Measurements from ENCODE around the gene ABCC11.

DNA sequence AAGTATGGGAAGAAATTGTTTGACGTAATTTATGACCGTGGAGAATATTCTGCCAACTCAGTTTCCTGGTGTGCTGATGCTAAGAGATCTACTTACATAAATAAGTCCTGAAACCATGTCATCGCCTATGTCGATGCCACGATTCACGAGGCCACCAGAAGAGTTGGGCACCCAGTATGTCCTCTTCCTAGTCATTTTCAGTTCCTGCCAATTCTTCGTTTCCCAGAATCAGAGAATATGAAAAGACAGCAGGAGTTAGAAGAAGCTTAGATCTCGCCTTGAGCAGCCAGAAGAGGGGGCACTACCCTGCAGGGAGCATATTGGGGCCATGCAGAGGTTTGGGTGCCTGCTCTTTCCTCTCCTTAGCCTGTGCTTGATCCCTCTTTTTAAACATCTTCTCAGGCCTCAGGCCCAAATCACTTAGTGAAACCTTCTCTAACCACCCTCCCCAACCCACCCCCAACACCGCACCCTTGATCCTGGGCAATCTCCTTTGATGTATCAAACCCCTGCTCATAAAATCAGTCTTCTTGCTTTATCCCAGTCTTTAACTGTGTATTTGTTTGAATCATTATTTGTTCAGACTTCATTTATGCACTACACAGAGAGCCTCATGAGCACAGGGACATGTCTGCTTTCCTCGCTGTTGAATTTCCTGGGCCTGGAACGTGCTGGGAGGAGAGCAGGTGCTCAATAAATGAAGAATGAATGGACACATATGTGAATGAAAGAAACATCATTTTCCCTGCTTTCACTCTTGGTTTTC is 15.4 kb downstream of the ABCC11 start:
- TF ChIP-seq, protein P1, sequence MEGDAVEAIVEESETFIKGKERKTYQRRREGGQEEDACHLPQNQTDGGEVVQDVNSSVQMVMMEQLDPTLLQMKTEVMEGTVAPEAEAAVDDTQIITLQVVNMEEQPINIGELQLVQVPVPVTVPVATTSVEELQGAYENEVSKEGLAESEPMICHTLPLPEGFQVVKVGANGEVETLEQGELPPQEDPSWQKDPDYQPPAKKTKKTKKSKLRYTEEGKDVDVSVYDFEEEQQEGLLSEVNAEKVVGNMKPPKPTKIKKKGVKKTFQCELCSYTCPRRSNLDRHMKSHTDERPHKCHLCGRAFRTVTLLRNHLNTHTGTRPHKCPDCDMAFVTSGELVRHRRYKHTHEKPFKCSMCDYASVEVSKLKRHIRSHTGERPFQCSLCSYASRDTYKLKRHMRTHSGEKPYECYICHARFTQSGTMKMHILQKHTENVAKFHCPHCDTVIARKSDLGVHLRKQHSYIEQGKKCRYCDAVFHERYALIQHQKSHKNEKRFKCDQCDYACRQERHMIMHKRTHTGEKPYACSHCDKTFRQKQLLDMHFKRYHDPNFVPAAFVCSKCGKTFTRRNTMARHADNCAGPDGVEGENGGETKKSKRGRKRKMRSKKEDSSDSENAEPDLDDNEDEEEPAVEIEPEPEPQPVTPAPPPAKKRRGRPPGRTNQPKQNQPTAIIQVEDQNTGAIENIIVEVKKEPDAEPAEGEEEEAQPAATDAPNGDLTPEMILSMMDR (conservative IDR thresholded peaks at IDR 0.05) = peak; percentile 22; the same call in 1 of the 2 replicates
- TF ChIP-seq ZFX (IDR thresholded peaks at IDR 0.05) = no peak
